HK-2 (cell line): ENCODE measurements around the gene GALNT16.
A peak's percentile ranks its signal among the peaks of the same experiment; 100 is the strongest.
"Not testable (repeated sequence)": the region's sequence is repeated elsewhere in the genome, so short reads cannot be mapped to it uniquely, and the experiment has no call there.

Experiments
- DNase-seq: peaks from one replicate; pipeline ENCODE4 v3.0.0-alpha.2; 2018; ENCODE audit not compliant: unreplicated experiment

Gene GALNT16

DNA sequence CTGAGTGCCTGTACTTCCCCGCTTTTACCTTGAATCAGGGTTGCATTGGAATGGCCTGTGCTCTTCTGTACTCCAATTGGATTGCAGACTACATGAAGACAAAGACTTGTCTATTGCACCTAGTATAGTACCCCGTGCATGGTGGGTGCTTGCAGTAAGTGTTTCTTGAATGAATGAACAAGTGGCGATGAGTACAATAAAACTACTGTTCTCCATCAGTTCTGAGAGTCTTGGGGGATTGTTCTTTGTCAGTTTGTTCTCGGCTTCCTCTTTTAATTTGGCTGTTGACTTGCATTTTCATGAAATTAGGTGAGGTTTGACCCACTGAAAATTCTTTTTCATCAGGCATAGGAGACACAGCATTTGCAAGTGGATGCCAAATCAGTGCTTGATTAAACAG lies 104.0 kb downstream of the GALNT16 start:
- DNase-seq = no peak

DNA sequence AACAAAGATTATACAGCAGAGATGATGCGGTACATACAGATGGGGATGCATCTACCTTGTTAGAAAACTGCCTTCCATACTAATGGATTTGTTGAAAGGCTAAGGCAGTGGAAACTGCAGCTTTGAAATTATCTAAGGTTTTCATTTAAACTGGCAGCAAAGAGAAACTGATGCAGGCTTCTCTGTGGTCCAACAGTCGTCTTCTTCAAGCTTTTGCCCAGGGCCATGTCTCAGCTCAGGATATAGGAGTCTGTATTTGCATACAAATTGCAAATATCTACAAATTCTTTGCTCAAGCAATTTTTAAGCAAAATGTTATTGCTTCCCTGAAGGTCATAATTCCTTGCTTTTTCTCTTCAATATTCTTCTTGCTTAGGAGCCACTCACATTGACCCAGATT lies 104.4 kb downstream of the GALNT16 start:
- DNase-seq = no peak

DNA sequence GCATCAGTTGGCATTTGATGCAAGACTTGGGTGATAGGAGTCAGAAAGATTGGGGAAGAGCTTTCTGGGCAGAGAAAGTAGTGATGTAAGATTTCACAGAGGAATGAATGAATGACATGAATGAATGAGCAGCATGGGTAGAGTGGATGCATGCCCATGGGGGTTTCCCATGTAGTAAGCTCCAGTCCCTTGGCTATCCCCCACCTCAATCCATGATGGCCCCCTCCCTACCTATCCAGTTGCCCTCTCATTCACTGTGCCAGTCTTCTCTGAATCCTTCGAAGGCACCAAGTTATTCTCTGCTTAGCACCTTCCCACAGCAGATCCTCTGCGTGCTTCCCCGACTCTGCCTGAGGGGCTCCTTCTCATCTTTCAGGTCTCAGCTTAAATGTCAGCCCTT lies 106.1 kb downstream of the GALNT16 start:
- no peak for DNase-seq

- no peak for DNase-seq
These were observed 106.8 kb downstream of the GALNT16 start for GRCh38 chr14:69366761-69367160.

DNA sequence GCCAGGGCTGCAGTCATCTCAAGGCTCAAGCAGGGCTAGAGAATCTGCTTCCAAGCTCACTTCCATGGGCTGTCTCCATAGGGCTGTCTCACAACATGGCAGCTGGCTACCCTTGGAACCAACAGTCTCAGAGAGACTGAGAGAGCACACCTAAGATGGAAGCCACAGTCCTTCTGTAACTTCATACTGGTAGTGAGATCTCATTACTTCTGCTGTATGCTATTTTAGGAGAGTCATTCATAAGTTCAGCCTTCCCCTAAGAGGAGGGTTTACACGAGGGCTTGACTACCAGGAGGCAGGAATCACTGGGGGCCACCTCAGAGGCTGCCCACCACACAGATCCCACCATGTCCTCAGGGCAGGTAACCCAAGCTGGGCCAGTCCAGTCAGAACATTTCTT lies 108.4 kb downstream of the GALNT16 start:
- no peak for DNase-seq

DNA sequence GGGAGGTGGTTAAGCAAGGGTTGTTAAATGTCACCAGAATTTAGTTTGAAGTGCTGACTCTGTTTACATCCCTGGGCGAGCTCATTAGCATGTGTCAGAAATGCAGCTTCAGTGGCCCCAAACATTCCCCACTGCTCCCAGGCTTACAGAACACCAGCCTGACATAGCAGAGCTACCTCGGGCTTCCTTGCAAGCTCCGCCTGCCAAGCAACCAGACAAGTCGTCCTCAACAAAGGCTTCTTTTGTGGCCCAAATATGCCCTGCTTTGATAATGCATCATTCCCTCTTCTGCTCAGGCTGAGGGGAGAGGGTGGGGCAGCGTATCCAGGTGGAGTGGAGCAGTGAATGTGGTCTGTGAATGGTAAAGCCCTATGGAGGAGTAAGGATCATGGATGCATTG lies 110.1 kb downstream of the GALNT16 start:
- no peak for DNase-seq

DNA sequence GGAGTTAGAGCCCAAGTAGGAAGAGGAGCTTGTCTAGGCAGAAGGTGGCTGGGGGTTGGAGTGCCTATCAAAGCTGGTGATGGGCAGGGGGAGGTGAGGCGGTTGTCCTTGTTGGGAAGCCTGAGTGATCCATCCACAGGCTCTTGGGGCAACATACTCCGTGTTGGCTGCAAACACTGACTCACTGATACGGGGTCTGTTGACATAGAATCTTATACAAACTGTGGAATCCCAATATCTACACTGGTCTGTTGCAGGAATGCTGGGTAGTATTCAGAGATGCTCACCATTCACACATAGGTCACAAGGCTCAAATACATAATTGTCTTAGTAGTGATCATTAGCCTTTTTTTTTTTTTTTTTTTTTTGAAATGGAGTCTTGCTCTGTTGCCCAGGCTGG lies 112.2 kb downstream of the GALNT16 start:
- DNase-seq = no peak

DNA sequence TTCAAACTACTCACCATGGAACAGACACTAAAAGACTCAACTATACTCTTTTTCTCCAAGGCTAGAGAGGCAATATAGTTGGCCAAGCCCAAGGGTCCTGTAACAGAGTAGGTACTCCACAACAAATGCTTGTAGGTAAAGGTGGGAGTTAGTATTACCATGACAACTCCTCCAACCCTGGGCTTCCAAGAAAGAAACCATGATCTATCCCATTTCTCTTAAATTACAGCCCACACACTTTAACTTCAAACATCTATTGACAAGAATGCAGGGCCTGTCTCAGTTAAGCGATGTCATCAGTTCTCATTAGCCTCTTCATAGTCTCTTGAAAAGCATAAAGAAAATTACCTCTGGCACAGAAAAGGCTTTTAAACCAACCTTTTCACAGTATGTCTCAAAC lies 113.1 kb downstream of the GALNT16 start:
- DNase-seq = no peak

- no peak for DNase-seq
These were observed 114.3 kb downstream of the GALNT16 start for GRCh38 chr14:69374235-69374634.

DNA sequence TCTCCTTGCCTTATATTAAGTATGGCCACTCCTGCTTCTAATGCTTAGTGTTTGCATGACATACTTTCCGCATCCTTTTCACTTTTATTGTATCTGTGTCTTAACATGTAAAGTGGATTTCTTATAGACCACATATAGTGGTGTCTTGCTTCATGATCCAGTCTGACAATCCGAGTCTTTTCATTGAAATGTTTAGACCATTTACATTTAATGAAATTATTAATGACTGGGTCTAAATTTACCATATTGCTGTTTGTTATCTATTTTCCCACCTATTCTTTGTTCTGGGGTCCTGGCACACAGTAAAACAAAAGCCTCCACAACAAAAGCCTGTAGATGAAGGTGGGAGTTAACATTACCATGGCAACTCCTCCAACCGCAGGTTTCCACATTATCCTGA lies 115.2 kb downstream of the GALNT16 start:
- no peak for DNase-seq

GRCh38 chr14:69375722-69376121 lies 115.8 kb downstream of the GALNT16 start:
- no peak for DNase-seq

GRCh38 chr14:69376439-69376838 lies 116.5 kb downstream of the GALNT16 start:
- DNase-seq = no peak

DNA sequence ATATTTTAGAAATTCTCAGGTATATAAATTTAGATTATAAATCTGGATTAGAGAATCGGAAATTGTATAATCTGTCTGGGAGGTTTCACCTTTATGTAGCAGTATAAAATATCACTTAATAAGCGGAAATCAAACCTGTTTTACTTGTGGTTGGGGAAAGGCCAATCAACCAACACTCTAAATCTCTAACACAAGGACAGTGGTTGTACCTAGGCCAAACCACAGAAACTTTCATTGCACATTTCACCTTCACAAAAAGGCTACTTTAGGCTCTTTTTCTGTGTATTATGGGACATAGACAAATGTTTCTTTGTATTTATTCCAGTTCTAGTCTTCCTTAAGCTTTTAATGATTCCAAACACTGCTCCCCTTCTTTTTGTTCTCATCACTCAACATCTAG lies 118.3 kb downstream of the GALNT16 start:
- no peak for DNase-seq

GRCh38 chr14:69387311-69387710 lies 127.4 kb downstream of the GALNT16 start:
- DNase-seq = no peak

DNA sequence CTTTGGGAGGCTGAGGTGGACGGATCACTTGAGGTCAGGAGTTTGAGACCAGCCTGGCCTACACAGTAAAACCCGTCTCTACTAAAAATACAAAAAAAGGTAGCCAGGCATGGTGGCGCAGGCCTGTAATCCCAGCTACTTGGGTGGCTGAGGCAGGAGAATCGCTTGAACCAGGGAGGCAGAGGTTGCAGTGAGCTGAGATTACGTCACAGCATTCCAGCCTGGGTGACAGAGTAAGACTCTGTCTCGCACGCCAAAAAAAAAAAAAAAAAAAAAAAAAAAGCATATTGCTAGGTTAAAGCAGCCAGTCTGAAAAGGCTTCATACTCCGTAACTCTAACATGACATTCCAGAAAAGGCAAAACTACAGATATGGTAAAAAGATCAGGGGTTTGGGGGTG lies 131.4 kb downstream of the GALNT16 start:
- DNase-seq = not testable (repeated sequence)

DNA sequence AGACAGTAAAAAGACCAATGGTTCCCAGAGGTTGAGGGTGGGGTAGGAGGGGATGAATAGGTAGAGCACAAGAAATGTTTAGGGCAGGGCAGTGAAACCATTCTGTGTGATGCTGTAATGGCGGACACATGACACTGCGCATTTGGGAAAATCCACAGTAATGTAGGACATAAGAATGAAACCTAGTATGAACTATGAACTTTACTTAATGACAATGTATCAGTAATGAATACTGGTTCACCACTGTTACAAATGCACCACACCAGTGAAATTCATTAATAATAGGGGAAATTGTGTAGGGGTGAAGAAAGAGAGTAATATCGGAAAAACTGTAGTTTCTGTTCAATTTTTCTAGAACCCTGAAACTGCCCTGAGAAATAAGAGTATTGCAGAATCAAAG lies 132.5 kb downstream of the GALNT16 start:
- no peak for DNase-seq

- DNase-seq = no peak
These were observed 136.0 kb downstream of the GALNT16 start for GRCh38 chr14:69395929-69396328.

DNA sequence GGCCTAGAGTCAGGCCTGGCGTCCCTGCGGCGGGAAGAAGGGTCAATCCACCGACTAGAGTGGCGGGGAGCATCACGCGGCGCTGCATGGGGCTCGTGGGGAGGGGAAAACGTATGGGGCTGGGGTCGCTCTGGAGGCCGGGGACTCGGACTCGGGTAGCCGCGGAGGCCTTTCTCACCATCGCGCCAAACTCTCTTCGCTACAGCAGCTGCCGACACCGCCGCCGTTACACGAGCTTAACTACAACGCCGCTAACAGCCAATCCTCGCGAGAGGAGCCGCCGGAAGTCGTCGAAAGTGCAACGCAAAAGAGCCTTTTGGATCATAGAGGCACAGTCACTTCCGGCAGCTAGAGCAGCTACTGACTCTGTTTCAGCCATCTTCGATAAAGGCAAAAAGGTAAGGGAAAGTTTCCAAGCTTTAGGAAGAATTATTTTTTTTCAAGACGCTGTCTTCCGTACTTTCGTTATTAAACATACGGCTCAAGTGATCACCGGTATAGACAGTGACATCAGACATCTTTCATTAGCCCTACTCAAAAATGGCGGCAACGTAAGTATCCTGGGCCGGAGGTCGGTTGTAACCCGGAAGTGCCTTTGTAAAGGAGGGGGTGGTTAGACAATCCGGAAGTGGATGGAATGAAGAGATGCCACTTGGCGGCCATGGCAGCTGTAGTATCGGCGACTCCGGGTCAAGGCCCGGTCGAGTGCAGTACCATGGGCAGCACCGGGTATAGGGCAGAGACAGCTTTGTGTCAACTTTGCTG lies 138.3 kb downstream of the GALNT16 start, which contains the start of the genes ERH and SLC39A9:
ERH (minus strand) TSS at position 247 of the 765 bp plus-strand sequence; CDS start at position 181, 66 bp downstream.
SLC39A9 (plus strand) TSS at position 640 of the 765 bp plus-strand sequence. CDS start 678 bp downstream, outside the sequence.
- DNase-seq = peak; percentile 91

GRCh38 chr14:69398818-69399210 lies 138.9 kb downstream of the GALNT16 start:
- no peak for DNase-seq

- DNase-seq = no peak
These were observed 139.8 kb downstream of the GALNT16 start for GRCh38 chr14:69399750-69400149.

DNA sequence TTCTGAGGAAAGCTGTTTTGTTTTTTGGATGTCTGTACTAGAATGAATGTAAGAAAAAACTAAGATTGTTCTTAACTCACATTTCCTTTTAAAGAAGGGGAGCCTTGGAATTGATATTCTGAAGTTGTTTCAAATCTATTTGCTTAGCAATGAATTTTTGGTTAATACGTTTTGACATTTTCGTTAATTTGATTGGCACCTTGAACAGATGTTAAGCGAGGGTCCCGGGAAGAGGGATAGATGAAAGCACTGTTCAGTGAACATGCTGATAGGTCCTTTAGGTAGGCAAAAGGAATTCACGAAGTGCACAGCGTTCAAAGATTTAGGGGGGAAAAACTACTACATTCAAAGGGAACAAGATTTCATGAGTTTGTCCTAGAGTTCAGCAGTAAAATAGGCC lies 140.2 kb downstream of the GALNT16 start:
- no peak for DNase-seq

DNA sequence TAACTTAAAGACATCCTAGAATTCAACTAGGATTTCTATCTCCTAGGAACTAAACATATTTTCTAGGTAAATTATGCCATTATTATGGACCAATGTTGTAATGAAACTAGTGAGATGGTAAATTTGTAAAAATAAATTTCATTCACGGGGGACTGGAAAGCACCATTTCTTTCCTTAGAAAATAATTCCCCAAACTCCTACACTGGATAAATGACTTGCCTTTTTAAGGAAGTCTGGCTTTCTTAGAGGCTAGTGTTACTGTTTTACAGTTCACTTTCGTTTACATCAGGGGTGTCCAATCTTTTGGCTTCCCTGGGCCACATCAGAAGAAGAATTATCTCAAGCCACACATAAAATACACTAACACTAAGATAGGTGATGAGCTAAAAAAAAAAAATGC lies 141.9 kb downstream of the GALNT16 start:
- no peak for DNase-seq

- no peak for DNase-seq
These were observed 144.5 kb downstream of the GALNT16 start for GRCh38 chr14:69404478-69404877.

DNA sequence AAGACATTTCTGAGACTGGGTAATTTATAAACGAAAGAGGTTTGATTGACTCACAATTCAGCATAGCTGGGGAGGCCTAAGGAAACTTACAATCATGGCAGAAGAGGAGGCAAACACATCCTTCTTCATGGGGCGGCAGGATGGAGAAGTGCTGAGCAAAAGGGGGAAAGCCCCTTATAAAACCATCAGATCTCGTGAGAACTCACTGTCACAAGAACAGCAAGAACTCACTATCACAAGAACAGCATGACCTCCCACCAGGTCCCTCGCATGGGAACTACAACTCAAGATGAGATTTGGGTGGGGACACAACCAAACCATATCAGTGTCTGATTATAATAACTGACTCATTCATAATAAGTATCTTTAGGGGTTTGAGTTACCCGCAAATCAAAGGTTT lies 144.9 kb downstream of the GALNT16 start:
- no peak for DNase-seq
